Measurements from ENCODE around the gene OAS3. TPM values are rescaled to one million over a fixed set of nuclear protein-coding genes. Genes with fewer than 3 reads are reported as not detected.

Gene OAS3
- total and polyA plus RNA-seq, 2 donors (not counting 1 experiment from before 2014, with no cell fraction given), result 16.5 to 24.9 TPM

DNA sequence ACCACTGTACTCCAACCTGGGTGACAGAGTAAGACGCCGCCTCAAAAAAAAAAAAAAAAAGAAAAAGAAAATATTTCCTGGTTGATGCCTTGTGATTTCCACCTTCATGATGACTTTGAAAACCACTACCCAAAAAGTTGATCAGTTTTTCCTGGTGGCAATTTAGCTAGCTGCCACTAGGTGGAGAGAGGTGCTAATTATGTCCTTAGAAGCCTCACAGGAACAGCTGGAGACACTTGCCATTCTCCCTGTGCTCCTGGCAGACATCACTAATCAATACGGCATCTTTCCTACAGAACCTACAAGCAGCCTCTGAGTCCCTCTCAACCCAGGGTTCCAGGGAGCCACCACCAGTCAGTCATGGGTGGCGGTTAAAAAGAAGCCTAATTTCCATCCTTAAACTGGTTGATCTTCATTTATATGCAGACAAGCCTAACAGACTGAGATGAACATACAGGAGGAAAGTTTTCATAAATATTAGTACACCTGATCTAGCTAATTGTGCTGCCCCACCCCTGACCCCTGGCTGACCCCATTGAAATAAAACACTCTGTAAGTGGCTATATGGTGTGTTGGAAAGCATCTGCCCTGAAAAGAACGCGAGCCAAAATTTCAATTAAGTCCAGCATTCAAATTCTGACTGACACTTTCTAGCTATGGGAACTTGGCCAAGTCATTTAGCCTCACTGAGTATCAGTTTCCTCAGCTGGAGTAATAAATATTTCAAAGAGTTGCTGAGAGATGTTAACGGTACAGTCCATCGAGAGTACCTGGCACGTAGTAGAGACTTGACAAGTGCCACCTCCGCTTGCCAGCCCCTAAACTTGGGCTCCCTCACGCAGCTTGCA is 37.8 kb upstream of the OAS3 start:
- Mint-ChIP-seq H3K4me1 (peaks cover 38% of the 10 kb centered on the region), H3K27me3 (peaks cover 19% of the 10 kb centered on the region), H3K9me3 (ENCODE audit: insufficient read depth) (no peaks in the 10 kb centered on the region), H3K4me3 (no peak overlapping the region), H3K27ac (peak overlapping the region; percentile 56)
- POLR2A ChIA-PET, result interaction anchor here (0.6 to 1.4 kb wide), 6 partner anchors 37 to 841 kb away, joined by 3 to 9 read pairs (median 4); partner anchors contain the start of gene OAS3
- no peak for TF ChIP-seq EZH2 (IDR thresholded peaks at IDR 0.05; ENCODE audit: borderline replicate concordance, insufficient read depth, low read depth, low read length, poor library complexity, severe bottlenecking)
- TF ChIP-seq, protein P1, sequence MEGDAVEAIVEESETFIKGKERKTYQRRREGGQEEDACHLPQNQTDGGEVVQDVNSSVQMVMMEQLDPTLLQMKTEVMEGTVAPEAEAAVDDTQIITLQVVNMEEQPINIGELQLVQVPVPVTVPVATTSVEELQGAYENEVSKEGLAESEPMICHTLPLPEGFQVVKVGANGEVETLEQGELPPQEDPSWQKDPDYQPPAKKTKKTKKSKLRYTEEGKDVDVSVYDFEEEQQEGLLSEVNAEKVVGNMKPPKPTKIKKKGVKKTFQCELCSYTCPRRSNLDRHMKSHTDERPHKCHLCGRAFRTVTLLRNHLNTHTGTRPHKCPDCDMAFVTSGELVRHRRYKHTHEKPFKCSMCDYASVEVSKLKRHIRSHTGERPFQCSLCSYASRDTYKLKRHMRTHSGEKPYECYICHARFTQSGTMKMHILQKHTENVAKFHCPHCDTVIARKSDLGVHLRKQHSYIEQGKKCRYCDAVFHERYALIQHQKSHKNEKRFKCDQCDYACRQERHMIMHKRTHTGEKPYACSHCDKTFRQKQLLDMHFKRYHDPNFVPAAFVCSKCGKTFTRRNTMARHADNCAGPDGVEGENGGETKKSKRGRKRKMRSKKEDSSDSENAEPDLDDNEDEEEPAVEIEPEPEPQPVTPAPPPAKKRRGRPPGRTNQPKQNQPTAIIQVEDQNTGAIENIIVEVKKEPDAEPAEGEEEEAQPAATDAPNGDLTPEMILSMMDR (IDR thresholded peaks at IDR 0.05), result peak; percentile 85
- Histone ChIP-seq H3K27ac (ENCODE audit: low read length in 2 of 2) (no peak overlapping the region), H3K4me2 (replicated peaks; ENCODE audit: low read depth, low read length, poor library complexity, severe bottlenecking) (no peak overlapping the region), H3K4me1 (ENCODE audit: control insufficient read depth in 2 of 2, insufficient read depth in 2 of 2, low read length in 2 of 2) (peaks cover 8 to 31% of the 10 kb centered on the region in 2 donors), H3K36me3 (replicated peaks in 1 of 2; ENCODE audit: control extremely low read depth in 1 of 2, control insufficient read depth in 1 of 2, extremely low read depth in 1 of 2, insufficient read depth in 2 of 2, low read length in 1 of 2) (no peaks in the 10 kb centered on the region), H3K9ac (ENCODE audit: low read length) (no peak overlapping the region), H3K27me3 (replicated peaks in 1 of 4; ENCODE audit: control extremely low read depth in 1 of 4, control insufficient read depth in 3 of 4, insufficient read depth in 4 of 4, low read length in 3 of 4) (peaks cover 0 to 3% (median 0%) of the 10 kb centered on the region in 4 experiments), H4K20me1 (ENCODE audit: control insufficient read depth, insufficient read depth, low read length, poor library complexity, severe bottlenecking) (no peaks in the 10 kb centered on the region), H3K9me3 (ENCODE audit: control extremely low read depth in 1 of 3, control insufficient read depth in 2 of 3, insufficient read depth in 1 of 3, low read length in 2 of 3) (no peaks in the 10 kb centered on the region), H3K4me3 (ENCODE audit: control extremely low read depth in 1 of 5, extremely low read depth in 1 of 5, insufficient read depth in 1 of 5, low read depth in 2 of 5, low read length in 4 of 5) (no peak overlapping the region), H2AFZ (ENCODE audit: insufficient read depth, low read depth, low read length, poor library complexity, severe bottlenecking) (no peak overlapping the region), H3K79me2 (ENCODE audit: control insufficient read depth, insufficient read depth, low read length) (no peaks in the 10 kb centered on the region)
- 96% methylated on average over 7 of the region's 11 CpGs for whole genome bisulfite sequencing (ENCODE audit: insufficient coverage)
- CTCF ChIA-PET, result interaction anchor here (0.7 to 7.1 kb wide), 40 partner anchors 9 to 945 kb away, joined by 3 to 111 read pairs (median 4); partner anchors contain the start of genes DDX54, OAS2, OAS3 and RITA1
- DNase-seq, result peak; percentile 70
- ATAC-seq (ENCODE audit: low read depth), result no peak
- intact Hi-C loops (cut with micrococcal nuclease), result loop anchor here (1.0 to 10.0 kb wide), 3 partner anchors 131 to 254 kb away; no protein-coding TSS in a partner anchor
